Measurements from ENCODE around the gene PCF11. TPM values are rescaled to one million over a fixed set of nuclear protein-coding genes. Genes with fewer than 3 reads are reported as not detected.

The PCF11 gene
- total and polyA plus RNA-seq, 2 of the 13 experiments (the other 11 are each of a cell fraction or from before 2014, with no cell fraction given) = 40.3 to 47.7 TPM

- TF ChIP-seq YY1 (IDR thresholded peaks at IDR 0.05; ENCODE audit: insufficient read depth, insufficient replicate concordance, low read depth, low read length) (peak; percentile 46), SCMH1 (CRISPR knock-in tag; IDR thresholded peaks at IDR 0.05; ENCODE audit: borderline replicate concordance) (no peak), ZNF10 (CRISPR knock-in tag; IDR thresholded peaks at IDR 0.05; ENCODE audit: borderline replicate concordance, low read depth) (no peak), ZNF567 (CRISPR knock-in tag; IDR thresholded peaks at IDR 0.05; ENCODE audit: borderline replicate concordance) (no peak), HMGXB4 (CRISPR knock-in tag; IDR thresholded peaks at IDR 0.05; ENCODE audit: borderline replicate concordance in 1 of 2, low read depth in 1 of 2) (peak; percentile 43 to 57; a peak in 2 of 4 replicates), ZNF710 (CRISPR knock-in tag; IDR thresholded peaks at IDR 0.05; ENCODE audit: borderline replicate concordance) (no peak), ZFP37 (CRISPR knock-in tag; IDR thresholded peaks at IDR 0.05; ENCODE audit: borderline replicate concordance) (0 out of 2 replicates have a peak, but pooled peaks have one; percentile 30), ZNF552 (CRISPR knock-in tag; IDR thresholded peaks at IDR 0.05; ENCODE audit: borderline replicate concordance) (no peak), ZNF160 (CRISPR knock-in tag; IDR thresholded peaks at IDR 0.05) (peak; percentile 38; the same call in 1 of the 2 replicates), ISX (CRISPR knock-in tag; conservative IDR thresholded peaks at IDR 0.05) (no peak), JDP2 (CRISPR knock-in tag; IDR thresholded peaks at IDR 0.05; ENCODE audit: borderline replicate concordance) (no peak), LCORL (IDR thresholded peaks at IDR 0.05) (no peak), LCORL (CRISPR knock-in tag; IDR thresholded peaks at IDR 0.05) (no peak), SSRP1 (CRISPR knock-in tag; IDR thresholded peaks at IDR 0.05) (no peak), MEIS1 (CRISPR knock-in tag; IDR thresholded peaks at IDR 0.05; ENCODE audit: borderline replicate concordance) (no peak), NFE2L2 (IDR thresholded peaks at IDR 0.05; ENCODE audit: low read length) (no peak), SP4 (CRISPR knock-in tag; IDR thresholded peaks at IDR 0.05) (0 out of 2 replicates have a peak, but pooled peaks have one; percentile 41), FOXK1 (CRISPR knock-in tag; IDR thresholded peaks at IDR 0.05; ENCODE audit: borderline replicate concordance, low read depth) (peak; percentile 79; the same call in 1 of the 2 replicates), SOX6 (IDR thresholded peaks at IDR 0.05) (no peak), SOX6 (CRISPR knock-in tag; IDR thresholded peaks at IDR 0.05) (no peak), TAF15 (IDR thresholded peaks at IDR 0.05; ENCODE audit: low read depth, low read length, poor library complexity, severe bottlenecking) (no peak), ZNF280D (CRISPR knock-in tag; IDR thresholded peaks at IDR 0.05) (no peak)
Observed at GRCh38 chr11:83193315-83194280, 36.7 kb downstream of the PCF11 start, which contains the start of gene ANKRD42 (continued).
